Activated naive CD4-positive, alpha-beta T cell treated with anti-CD3 and anti-CD28 coated beads, Interleukin-2, amount 10 ng/mL, durations not matched to agents 7 days and 5 days (primary cell): ENCODE results near the gene PLEKHA6.

ENCODE experiments used
- CTCF ChIA-PET: fragments of 350-600 bp; sonication (Branson Sonifier 250); formaldehyde crosslinking; loops from one replicate; lab custom pipeline; 2021; ENCODE audit warnings: antibody characterized with exemption; lab: Charles Lee
- DNase-seq: peaks from one replicate; pipeline ENCODE4 v3.0.0-alpha.2; 2020
- H3K27ac Mint-ChIP-seq: one replicate; pipeline ENCODE4 v1.8.0; 2021; ENCODE audit warnings: mild to moderate bottlenecking, moderate library complexity, mixed read lengths
- H3K27me3 Mint-ChIP-seq: one replicate; pipeline ENCODE4 v1.8.0; 2021; ENCODE audit warnings: mild to moderate bottlenecking, mixed read lengths
- H3K36me3 Mint-ChIP-seq: one replicate; pipeline ENCODE4 v1.8.0; 2021; ENCODE audit warnings: mixed read lengths
- H3K4me1 Mint-ChIP-seq: one replicate; pipeline ENCODE4 v1.8.0; 2021; ENCODE audit warnings: mixed read lengths
- H3K4me3 Mint-ChIP-seq: one replicate; pipeline ENCODE4 v1.8.0; 2021; ENCODE audit warnings: mild to moderate bottlenecking, moderate library complexity, mixed read lengths
- H3K9me3 Mint-ChIP-seq: one replicate; pipeline ENCODE4 v1.8.0; 2021; ENCODE audit warnings: mixed read lengths

The PLEKHA6 gene

GRCh38 chr1:204223129-204223860 is 136.4 kb downstream of the PLEKHA6 start:
- no peak for DNase-seq
- Mint-ChIP-seq H3K27me3 (peaks cover 5% of the 10 kb centered on the region), H3K36me3 (no peaks in the 10 kb centered on the region), H3K9me3 (no peaks in the 10 kb centered on the region), H3K4me1 (no peaks in the 10 kb centered on the region), H3K27ac (no peak overlapping the region), H3K4me3 (no peak overlapping the region)
- CTCF ChIA-PET, result interaction anchor here (1.0 kb wide), 1 partner anchor 61 kb away, joined by 3 read pairs; no protein-coding TSS in a partner anchor

- peaks cover 6% of the 10 kb centered on the region for H3K27me3 Mint-ChIP-seq
- DNase-seq, result no peak
- no peak overlapping the region for H3K4me3 Mint-ChIP-seq
- H3K9me3 Mint-ChIP-seq, result no peaks in the 10 kb centered on the region
- no peaks in the 10 kb centered on the region for H3K4me1 Mint-ChIP-seq
- H3K36me3 Mint-ChIP-seq, result no peaks in the 10 kb centered on the region
- CTCF ChIA-PET, result no interaction called here
- no peak overlapping the region for H3K27ac Mint-ChIP-seq
Observed at GRCh38 chr1:204222764-204223055, 137.0 kb downstream of the PLEKHA6 start.

GRCh38 chr1:204222006-204222763 is 137.5 kb downstream of the PLEKHA6 start:
- Mint-ChIP-seq H3K27ac (no peak overlapping the region), H3K4me3 (no peak overlapping the region), H3K27me3 (peaks cover 7% of the 10 kb centered on the region), H3K4me1 (no peaks in the 10 kb centered on the region), H3K9me3 (no peaks in the 10 kb centered on the region), H3K36me3 (no peaks in the 10 kb centered on the region)
- no peak for DNase-seq
- CTCF ChIA-PET, result no interaction called here

- Mint-ChIP-seq H3K36me3 (no peaks in the 10 kb centered on the region), H3K9me3 (no peaks in the 10 kb centered on the region), H3K27ac (no peak overlapping the region), H3K4me1 (no peaks in the 10 kb centered on the region), H3K27me3 (peaks cover 7% of the 10 kb centered on the region), H3K4me3 (no peak overlapping the region)
- CTCF ChIA-PET, result no interaction called here
- DNase-seq, result no peak
Observed at GRCh38 chr1:204221271-204221670, 138.5 kb downstream of the PLEKHA6 start.

- DNase-seq, result no peak
- Mint-ChIP-seq H3K27ac (no peak overlapping the region), H3K4me3 (no peak overlapping the region), H3K4me1 (no peaks in the 10 kb centered on the region), H3K9me3 (no peaks in the 10 kb centered on the region), H3K36me3 (no peaks in the 10 kb centered on the region), H3K27me3 (peaks cover 7% of the 10 kb centered on the region)
- CTCF ChIA-PET, result interaction anchor here (1.4 to 1.9 kb wide), 3 partner anchors 13 to 178 kb away, joined by 4 to 5 read pairs (median 4); no protein-coding TSS in a partner anchor
Observed at GRCh38 chr1:204219971-204220616, 139.6 kb downstream of the PLEKHA6 start.

GRCh38 chr1:204218552-204218951 is 141.2 kb downstream of the PLEKHA6 start:
- H3K27me3 Mint-ChIP-seq, result peaks cover 17% of the 10 kb centered on the region
- CTCF ChIA-PET, result interaction anchor here (1.4 to 1.9 kb wide), 3 partner anchors 12 to 180 kb away, joined by 4 to 5 read pairs (median 4); no protein-coding TSS in a partner anchor
- no peak overlapping the region for H3K27ac Mint-ChIP-seq
- H3K36me3 Mint-ChIP-seq, result no peaks in the 10 kb centered on the region
- peaks cover 6% of the 10 kb centered on the region for H3K4me1 Mint-ChIP-seq
- H3K9me3 Mint-ChIP-seq, result no peaks in the 10 kb centered on the region
- DNase-seq, result no peak
- H3K4me3 Mint-ChIP-seq, result no peak overlapping the region

- Mint-ChIP-seq H3K36me3 (no peaks in the 10 kb centered on the region), H3K4me3 (no peak overlapping the region), H3K4me1 (peaks cover 6% of the 10 kb centered on the region), H3K27me3 (peaks cover 21% of the 10 kb centered on the region), H3K9me3 (no peaks in the 10 kb centered on the region), H3K27ac (no peak overlapping the region)
- CTCF ChIA-PET, result interaction anchor here (1.7 to 4.1 kb wide), 3 partner anchors 12 to 146 kb away, joined by 4 to 19 read pairs (median 14); no protein-coding TSS in a partner anchor
- DNase-seq, result no peak
Observed at GRCh38 chr1:204217648-204218000, 142.1 kb downstream of the PLEKHA6 start.

GRCh38 chr1:204216880-204217647 is 142.7 kb downstream of the PLEKHA6 start:
- H3K4me1 Mint-ChIP-seq, result peaks cover 6% of the 10 kb centered on the region
- CTCF ChIA-PET, result interaction anchor here (1.7 to 4.1 kb wide), 3 partner anchors 11 to 146 kb away, joined by 4 to 19 read pairs (median 14); no protein-coding TSS in a partner anchor
- H3K36me3 Mint-ChIP-seq, result no peaks in the 10 kb centered on the region
- peaks cover 21% of the 10 kb centered on the region for H3K27me3 Mint-ChIP-seq
- no peaks in the 10 kb centered on the region for H3K9me3 Mint-ChIP-seq
- no peak for DNase-seq
- no peak overlapping the region for H3K4me3 Mint-ChIP-seq
- H3K27ac Mint-ChIP-seq, result no peak overlapping the region

- CTCF ChIA-PET, result interaction anchor here (1.7 to 4.1 kb wide), 3 partner anchors 11 to 147 kb away, joined by 4 to 19 read pairs (median 14); no protein-coding TSS in a partner anchor
Observed at GRCh38 chr1:204216236-204216635, 143.5 kb downstream of the PLEKHA6 start.

GRCh38 chr1:204213668-204214662 is 145.8 kb downstream of the PLEKHA6 start, which contains the start of gene GOLT1A:
TSS of gene GOLT1A (minus strand) at chr1:204213988. CDS start at chr1:204213906, 82 bp downstream.
- peak; percentile 63 for DNase-seq
- H3K36me3 Mint-ChIP-seq, result no peaks in the 10 kb centered on the region
- peaks cover 6% of the 10 kb centered on the region for H3K4me1 Mint-ChIP-seq
- H3K27me3 Mint-ChIP-seq, result peaks cover 25% of the 10 kb centered on the region
- no peaks in the 10 kb centered on the region for H3K9me3 Mint-ChIP-seq
- H3K4me3 Mint-ChIP-seq, result no peak within 1 kb of the TSS
- CTCF ChIA-PET, result interaction anchor here (0.7 to 4.1 kb wide), 9 partner anchors 8 to 289 kb away, joined by 3 to 21 read pairs (median 4); no protein-coding TSS in a partner anchor
- no peak within 1 kb of the TSS for H3K27ac Mint-ChIP-seq

More at GRCh38 chr1:204216236-204216635, 143.5 kb downstream of the PLEKHA6 start:
- Mint-ChIP-seq H3K27ac (no peak overlapping the region), H3K27me3 (peaks cover 21% of the 10 kb centered on the region), H3K36me3 (no peaks in the 10 kb centered on the region), H3K9me3 (no peaks in the 10 kb centered on the region), H3K4me1 (peaks cover 6% of the 10 kb centered on the region), H3K4me3 (no peak overlapping the region)
- DNase-seq, result no peak

GRCh38 chr1:204212715-204213114 is 147.0 kb downstream of the PLEKHA6 start:
- no peak for DNase-seq
- H3K27ac Mint-ChIP-seq, result no peak overlapping the region
- no peaks in the 10 kb centered on the region for H3K9me3 Mint-ChIP-seq
- H3K4me1 Mint-ChIP-seq, result peaks cover 6% of the 10 kb centered on the region
- no peaks in the 10 kb centered on the region for H3K36me3 Mint-ChIP-seq
- no peak overlapping the region for H3K4me3 Mint-ChIP-seq
- H3K27me3 Mint-ChIP-seq, result peaks cover 20% of the 10 kb centered on the region
- CTCF ChIA-PET, result no interaction called here

- no peak for DNase-seq
- no peak overlapping the region for H3K4me3 Mint-ChIP-seq
- peaks cover 6% of the 10 kb centered on the region for H3K4me1 Mint-ChIP-seq
- CTCF ChIA-PET, result interaction anchor here (0.8 to 1.3 kb wide), 3 partner anchors 12 to 49 kb away, joined by 3 to 4 read pairs (median 3); no protein-coding TSS in a partner anchor
- no peaks in the 10 kb centered on the region for H3K9me3 Mint-ChIP-seq
- H3K36me3 Mint-ChIP-seq, result no peaks in the 10 kb centered on the region
- no peak overlapping the region for H3K27ac Mint-ChIP-seq
- peaks cover 33% of the 10 kb centered on the region for H3K27me3 Mint-ChIP-seq
Observed at GRCh38 chr1:204211046-204211445, 148.7 kb downstream of the PLEKHA6 start.
